Measurements from ENCODE around the gene MBD3L4.

DNA sequence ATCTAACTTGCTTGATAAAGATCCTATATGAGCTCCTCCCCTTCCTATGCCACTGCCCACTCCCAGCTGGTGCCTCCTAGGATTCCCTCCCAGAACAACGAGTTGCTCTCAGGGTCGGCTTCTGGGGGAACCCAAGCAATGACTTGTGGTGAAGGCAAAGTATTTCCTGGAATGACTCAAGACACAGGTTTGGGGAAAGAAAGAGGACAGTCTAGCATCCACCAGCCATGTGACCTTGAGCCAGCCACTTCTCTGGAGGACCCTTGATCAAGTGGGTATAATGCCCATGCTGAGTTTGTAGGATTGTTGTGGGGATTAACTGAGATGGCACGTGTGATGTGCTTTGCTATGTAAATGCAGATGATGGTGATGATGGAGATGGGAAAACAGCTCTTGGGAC, 51.7 kb downstream of the MBD3L4 start:
- TF ChIP-seq EZH2 (IDR thresholded peaks at IDR 0.05; ENCODE audit: borderline replicate concordance, low read length): no peak
- TF ChIP-seq, protein P1, sequence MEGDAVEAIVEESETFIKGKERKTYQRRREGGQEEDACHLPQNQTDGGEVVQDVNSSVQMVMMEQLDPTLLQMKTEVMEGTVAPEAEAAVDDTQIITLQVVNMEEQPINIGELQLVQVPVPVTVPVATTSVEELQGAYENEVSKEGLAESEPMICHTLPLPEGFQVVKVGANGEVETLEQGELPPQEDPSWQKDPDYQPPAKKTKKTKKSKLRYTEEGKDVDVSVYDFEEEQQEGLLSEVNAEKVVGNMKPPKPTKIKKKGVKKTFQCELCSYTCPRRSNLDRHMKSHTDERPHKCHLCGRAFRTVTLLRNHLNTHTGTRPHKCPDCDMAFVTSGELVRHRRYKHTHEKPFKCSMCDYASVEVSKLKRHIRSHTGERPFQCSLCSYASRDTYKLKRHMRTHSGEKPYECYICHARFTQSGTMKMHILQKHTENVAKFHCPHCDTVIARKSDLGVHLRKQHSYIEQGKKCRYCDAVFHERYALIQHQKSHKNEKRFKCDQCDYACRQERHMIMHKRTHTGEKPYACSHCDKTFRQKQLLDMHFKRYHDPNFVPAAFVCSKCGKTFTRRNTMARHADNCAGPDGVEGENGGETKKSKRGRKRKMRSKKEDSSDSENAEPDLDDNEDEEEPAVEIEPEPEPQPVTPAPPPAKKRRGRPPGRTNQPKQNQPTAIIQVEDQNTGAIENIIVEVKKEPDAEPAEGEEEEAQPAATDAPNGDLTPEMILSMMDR (IDR thresholded peaks at IDR 0.05; ENCODE audit: low read length): no peak

Data from OCI-LY1 (cell line).